ENCODE data around the gene CERS6. TPM values are rescaled to one million over a fixed set of nuclear protein-coding genes. Genes with fewer than 3 reads are reported as not detected.

The CERS6 gene
- total RNA-seq, 1 donor from 2014 or later, result 17.7 TPM

- Histone ChIP-seq H3K4me3 (ENCODE audit: low read depth, low read length) (no peak overlapping the region), H3K27me3 (ENCODE audit: control insufficient read depth, insufficient read depth, low read length) (no peaks in the 10 kb centered on the region), H3K36me3 (ENCODE audit: control insufficient read depth, insufficient read depth, low read length) (no peaks in the 10 kb centered on the region)
- no peak for TF ChIP-seq CTCF (IDR thresholded peaks at IDR 0.05; ENCODE audit: insufficient read depth, low read length, poor library complexity, severe bottlenecking)
- no peak for DNase-seq (ENCODE audit: low read depth)
These were observed 274.9 kb downstream of the CERS6 start for GRCh38 chr2:168731002-168731401.

- TF ChIP-seq CTCF (IDR thresholded peaks at IDR 0.05; ENCODE audit: insufficient read depth, low read length, poor library complexity, severe bottlenecking), result no peak
- Histone ChIP-seq H3K27me3 (ENCODE audit: control insufficient read depth, insufficient read depth, low read length) (no peaks in the 10 kb centered on the region), H3K4me3 (ENCODE audit: low read depth, low read length) (no peak overlapping the region), H3K36me3 (ENCODE audit: control insufficient read depth, insufficient read depth, low read length) (no peaks in the 10 kb centered on the region)
- DNase-seq (ENCODE audit: low read depth), result no peak
These were observed 275.5 kb downstream of the CERS6 start for GRCh38 chr2:168731616-168732015.

- no peak for TF ChIP-seq CTCF (IDR thresholded peaks at IDR 0.05; ENCODE audit: insufficient read depth, low read length, poor library complexity, severe bottlenecking)
- H3K27me3 ChIP-seq (ENCODE audit: control insufficient read depth, insufficient read depth, low read length), result no peaks in the 10 kb centered on the region
- DNase-seq (ENCODE audit: low read depth), result no peak
- no peak overlapping the region for H3K4me3 ChIP-seq (ENCODE audit: low read depth, low read length)
- no peaks in the 10 kb centered on the region for H3K36me3 ChIP-seq (ENCODE audit: control insufficient read depth, insufficient read depth, low read length)
These were observed 276.0 kb downstream of the CERS6 start for GRCh38 chr2:168732100-168732499.

GRCh38 chr2:168732506-168732905 is 276.4 kb downstream of the CERS6 start:
- Histone ChIP-seq H3K36me3 (ENCODE audit: control insufficient read depth, insufficient read depth, low read length) (no peaks in the 10 kb centered on the region), H3K4me3 (ENCODE audit: low read depth, low read length) (no peak overlapping the region), H3K27me3 (ENCODE audit: control insufficient read depth, insufficient read depth, low read length) (no peaks in the 10 kb centered on the region)
- no peak for DNase-seq (ENCODE audit: low read depth)
- no peak for TF ChIP-seq CTCF (IDR thresholded peaks at IDR 0.05; ENCODE audit: insufficient read depth, low read length, poor library complexity, severe bottlenecking)

- H3K4me3 ChIP-seq (ENCODE audit: low read depth, low read length), result no peak overlapping the region
- no peaks in the 10 kb centered on the region for H3K36me3 ChIP-seq (ENCODE audit: control insufficient read depth, insufficient read depth, low read length)
- no peaks in the 10 kb centered on the region for H3K27me3 ChIP-seq (ENCODE audit: control insufficient read depth, insufficient read depth, low read length)
- DNase-seq (ENCODE audit: low read depth), result no peak
- no peak for TF ChIP-seq CTCF (IDR thresholded peaks at IDR 0.05; ENCODE audit: insufficient read depth, low read length, poor library complexity, severe bottlenecking)
These were observed 278.2 kb downstream of the CERS6 start for GRCh38 chr2:168734199-168734760.
